GM21576 (cell line): ENCODE data around the gene BTAF1.

ENCODE experiments used
- ATAC-seq: cut with Tn5 transposase; IDR thresholded peaks from one replicate; pipeline ENCODE4 v1.9.1; 2021; ENCODE audit warnings: mild to moderate bottlenecking, moderate library complexity; ENCODE audit not compliant: unreplicated experiment

The BTAF1 gene

DNA sequence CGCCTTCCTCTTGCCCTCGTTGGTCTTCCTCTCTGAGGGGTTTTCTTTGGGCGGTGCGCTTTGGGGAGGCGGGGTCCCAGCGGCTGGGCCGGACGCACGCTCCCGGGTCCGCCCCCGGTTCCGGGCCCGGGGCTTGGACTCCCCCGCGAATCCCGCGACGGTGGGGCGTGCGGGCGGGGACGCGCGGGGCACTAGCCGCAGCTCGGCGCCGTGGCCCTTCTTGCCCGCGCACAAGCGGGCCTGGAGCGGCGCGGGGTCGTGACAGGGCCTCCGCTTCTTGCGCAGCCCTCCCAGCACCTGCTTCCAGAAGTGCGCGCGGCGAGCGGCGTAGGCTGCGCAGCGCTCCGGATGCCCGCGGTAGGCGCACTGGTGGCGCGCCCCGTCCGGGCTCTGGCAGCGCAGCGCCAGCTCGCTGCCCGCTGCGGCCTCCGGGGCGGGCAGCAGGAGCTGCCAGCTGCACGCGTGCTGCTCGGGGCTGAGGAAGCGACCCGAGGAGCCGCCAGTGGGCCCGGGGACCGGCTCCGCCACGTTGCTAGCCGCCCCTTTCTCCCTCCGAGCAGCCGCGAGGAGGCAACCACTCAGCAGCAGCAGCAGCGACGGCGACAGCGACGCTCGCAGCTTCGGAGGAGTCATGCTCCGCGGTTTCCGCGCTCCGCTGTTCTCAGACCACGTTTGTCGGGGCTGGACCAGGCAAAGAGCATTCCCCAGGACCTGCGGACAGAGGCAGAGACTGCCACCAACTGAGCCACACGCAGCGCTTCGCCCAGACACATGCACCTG is 15.0 kb upstream of the BTAF1 start:
- ATAC-seq, result peak; percentile 89

DNA sequence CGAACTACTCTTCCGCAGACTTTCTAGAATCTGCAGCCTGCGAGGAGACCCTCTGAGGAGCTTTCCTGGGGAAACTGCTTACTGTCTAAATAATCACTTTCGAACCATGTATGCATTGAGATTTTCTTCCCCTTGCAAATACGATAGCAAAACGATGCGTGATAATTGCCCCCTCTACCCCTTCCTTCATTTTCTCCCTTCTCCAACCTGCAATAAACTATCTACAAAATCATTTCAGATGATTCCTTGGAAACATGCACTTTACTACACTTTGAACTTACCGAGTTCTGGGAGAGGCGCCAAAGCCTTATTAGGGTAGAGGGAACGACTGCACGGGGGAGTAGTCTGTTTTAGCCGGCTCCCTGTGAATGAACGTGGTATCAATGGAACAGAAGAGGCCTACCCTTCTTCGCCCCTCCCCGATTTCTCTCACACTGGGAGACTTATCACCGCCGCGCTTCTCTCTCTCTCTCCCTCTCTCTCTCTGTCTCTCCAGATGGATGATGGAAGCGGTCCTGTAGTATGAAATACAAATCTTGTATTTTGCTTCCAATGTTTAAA is 14.4 kb upstream of the BTAF1 start, which contains the start of gene FGFBP3:
Gene FGFBP3, minus strand, starts transcription at position 370 of the 561 bp plus-strand sequence. CDS start 517 bp downstream, outside the sequence.
- no peak for ATAC-seq

DNA sequence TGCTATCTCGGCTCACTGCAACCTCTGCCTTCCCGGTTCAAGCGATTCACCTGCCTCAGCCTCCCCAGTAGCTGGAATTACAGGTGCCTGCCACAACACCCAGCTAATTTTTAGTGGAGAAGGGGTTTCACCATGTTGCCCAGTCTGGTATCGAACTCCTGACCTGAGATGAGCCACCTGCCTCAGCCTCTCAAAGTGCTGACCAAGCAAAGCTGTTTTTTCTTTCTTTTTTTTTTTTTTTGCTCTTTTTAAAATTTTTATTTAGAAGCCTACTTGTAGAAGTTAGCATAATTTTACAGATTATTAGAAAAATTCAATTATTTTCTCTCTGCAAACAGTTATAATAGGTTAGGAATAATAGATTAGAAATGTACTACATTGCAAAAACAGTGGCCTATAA is 13.1 kb upstream of the BTAF1 start:
- ATAC-seq, result no peak

- ATAC-seq, result no peak
These were observed 3.9 kb upstream of the BTAF1 start for GRCh38 chr10:91919651-91920050.

DNA sequence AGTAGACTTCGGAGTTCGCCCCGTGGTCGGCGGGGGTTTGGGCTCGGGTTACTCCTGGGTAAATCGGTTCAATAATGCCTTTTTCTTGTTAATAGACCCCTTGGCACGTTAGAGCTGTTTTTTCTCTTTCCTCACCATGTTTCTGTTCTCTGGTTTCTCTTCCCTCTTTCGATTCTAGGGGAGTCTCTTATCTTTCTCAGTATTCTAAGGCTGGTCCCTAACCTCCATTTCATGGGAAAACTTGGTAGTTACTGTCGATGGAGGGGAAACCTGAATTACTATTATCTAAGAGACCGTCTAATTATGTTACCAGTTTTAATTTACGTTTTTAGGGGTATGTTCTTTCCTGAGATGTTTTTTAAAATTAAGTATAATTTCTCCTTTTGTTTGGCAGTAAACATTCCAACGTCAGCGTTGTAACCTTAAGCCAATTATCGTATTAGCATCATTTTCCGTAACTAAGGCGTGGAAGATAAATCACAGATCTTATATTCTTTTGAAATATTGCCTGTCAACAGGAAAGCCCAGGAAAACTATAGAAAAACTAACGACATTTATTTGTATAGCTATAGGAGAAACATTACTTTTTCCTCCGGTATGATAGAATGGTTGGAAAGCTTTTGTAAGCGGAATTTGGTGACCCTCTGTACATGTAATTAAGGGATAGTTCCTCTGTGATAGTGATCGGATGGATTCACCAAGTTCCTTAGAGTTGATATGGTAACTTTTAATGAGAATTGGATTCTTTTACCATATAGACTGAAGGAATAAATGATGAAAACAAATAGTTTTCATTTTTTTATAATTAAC is 847 bp downstream of the BTAF1 start:
- peak; percentile 28 for ATAC-seq

- ATAC-seq, result no peak
These were observed 1.4 kb downstream of the BTAF1 start for GRCh38 chr10:91925022-91925320.

GRCh38 chr10:91930939-91931338 is 7.4 kb downstream of the BTAF1 start:
- ATAC-seq, result no peak

DNA sequence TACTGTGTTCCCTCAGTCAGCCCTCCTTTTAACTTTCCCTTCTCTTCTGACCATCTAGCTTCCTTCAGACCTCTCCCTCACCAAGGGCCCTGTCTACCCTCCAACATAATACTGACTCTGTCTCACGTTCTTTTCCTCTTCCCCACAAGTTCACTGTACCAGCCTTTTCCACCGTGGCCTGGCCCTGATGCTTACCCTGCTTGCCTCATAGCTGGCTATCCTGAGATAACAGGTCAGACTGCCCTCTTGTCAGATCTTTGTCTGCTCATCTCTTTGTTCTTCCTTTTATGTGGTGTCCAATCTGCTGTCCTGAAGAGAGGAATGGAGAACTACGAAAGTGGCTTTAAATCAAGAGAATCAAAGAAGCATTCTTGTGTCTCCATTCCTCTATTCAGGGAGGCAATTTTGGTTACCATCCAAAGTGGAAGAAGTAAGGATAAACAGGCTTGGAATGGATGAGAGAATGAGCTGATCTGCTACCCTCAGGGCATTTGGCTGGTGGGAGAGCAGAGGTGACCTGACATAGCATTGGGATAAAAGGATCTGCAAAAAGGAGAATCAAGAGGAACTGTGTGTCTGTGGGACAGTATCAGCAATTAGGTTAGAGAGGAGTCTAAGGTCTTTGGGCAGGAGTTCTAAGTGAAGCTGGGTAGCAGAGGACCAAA is 8.1 kb downstream of the BTAF1 start:
- no peak for ATAC-seq

GRCh38 chr10:91932737-91933136 is 9.2 kb downstream of the BTAF1 start:
- ATAC-seq, result no peak

- ATAC-seq, result no peak
These were observed 12.3 kb downstream of the BTAF1 start for GRCh38 chr10:91935886-91936285.

DNA sequence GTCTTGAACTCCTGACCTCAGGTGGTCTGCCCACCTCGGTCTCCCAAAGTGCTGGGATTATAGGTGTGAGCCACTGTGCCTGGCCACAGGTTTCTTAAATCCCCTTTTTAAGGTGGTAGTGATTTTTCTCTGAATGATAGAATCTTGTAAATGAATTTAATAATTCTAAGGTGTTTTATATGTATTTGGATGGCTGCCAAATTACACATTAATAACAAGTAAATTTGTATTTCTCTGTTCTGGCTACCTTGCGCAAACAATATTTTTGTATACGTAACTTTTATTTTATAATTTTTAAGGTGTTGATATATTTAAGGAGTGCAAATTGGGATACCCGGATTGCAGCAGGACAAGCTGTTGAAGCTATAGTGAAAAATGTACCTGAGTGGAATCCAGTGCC is 16.1 kb downstream of the BTAF1 start:
- no peak for ATAC-seq

DNA sequence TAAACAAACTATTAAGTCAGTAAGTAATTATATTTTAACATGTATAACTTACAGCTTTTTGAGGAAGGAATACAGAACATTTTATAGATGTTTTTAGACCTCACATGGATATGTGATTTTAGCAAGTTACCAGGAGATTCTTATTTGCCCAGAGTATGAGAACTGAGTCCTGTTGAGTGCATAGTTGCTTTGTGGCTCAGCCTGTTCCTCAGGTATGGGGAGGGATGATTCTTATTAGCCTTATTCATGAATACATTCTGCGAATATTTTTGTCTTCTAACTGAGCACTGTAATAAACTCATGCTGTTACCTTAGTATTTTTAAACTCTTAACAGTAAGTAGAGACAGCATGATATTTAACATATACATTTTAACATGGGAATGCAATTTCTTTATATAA is 17.9 kb downstream of the BTAF1 start:
- ATAC-seq, result no peak

GRCh38 chr10:91944880-91945630 is 21.5 kb downstream of the BTAF1 start:
- no peak for ATAC-seq

- no peak for ATAC-seq
These were observed 30.1 kb downstream of the BTAF1 start for GRCh38 chr10:91953600-91954160.

DNA sequence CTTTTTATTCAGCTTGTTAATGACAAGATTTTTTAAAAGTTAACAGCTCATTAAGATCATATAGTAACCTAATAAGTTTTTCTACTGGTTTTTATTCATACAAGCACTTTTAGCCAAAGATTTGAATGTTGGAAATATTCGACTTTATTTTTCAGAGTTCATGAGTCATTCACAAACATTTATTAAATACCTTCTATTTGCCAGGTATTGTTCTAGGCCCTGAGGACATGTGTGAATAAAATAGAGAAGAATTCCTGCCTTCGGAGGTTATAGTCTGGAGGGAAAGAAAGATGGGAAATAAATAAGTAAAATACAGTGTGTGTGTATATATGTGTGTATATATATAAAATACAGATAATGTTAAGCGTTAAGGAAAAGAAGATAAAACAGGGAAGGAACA is 31.5 kb downstream of the BTAF1 start:
- no peak for ATAC-seq

DNA sequence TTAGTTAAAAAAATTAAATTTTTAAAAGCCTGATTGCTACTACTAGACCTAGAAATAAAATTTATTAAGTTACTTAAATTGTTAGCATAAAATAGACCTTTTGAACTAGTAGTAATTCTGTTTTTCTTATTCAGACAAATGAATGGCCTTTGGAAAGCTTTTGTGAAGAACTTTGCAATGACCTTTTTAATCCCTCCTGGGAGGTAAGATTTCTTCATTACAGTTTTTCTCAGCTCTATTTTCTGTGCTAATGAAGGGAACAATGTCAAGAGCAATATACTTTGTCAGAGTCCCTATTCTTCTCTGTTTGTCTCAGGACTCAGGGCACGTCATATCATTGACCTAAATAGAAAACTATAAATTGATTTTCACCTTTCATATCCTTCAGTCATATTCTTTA is 33.5 kb downstream of the BTAF1 start:
- no peak for ATAC-seq

DNA sequence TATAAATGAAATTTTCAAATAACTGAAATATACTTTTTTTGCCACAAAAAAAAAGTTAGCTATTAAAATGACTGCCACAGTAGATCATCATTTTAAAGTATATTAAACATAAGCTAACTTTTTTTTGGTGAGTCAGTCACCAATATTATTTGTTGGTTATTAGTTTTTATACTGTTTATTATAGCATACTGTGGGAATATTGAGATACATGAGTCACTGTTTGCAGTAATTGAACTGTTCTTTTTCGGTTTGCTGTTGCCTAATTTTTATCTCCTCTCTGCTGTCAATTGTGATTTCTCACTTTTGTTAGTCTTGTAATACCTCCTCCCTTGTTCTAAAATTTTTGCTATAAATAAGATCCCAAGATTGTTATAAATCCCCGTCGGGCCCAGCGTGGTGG is 45.7 kb downstream of the BTAF1 start:
- ATAC-seq, result no peak

- no peak for ATAC-seq
These were observed 51.4 kb downstream of the BTAF1 start for GRCh38 chr10:91974960-91975359.

DNA sequence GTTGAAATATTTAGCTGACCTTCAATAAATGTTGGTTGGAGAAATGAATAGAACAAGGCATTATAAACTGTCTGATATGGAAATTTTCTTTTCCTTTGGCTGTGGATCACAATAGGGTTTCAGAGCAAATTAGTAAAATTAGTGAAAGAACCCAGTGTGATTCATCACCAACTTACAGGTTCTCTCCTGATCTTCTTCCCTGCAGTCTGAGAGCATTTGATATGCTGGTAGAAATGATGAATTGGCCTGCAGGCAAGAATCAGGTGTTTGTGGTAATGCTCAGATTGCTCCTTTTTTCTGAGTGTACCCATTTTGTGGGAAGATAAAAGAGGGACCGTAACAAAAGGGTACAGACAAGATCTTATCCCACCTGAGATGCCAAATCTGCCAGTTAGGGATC is 51.9 kb downstream of the BTAF1 start:
- ATAC-seq, result no peak

DNA sequence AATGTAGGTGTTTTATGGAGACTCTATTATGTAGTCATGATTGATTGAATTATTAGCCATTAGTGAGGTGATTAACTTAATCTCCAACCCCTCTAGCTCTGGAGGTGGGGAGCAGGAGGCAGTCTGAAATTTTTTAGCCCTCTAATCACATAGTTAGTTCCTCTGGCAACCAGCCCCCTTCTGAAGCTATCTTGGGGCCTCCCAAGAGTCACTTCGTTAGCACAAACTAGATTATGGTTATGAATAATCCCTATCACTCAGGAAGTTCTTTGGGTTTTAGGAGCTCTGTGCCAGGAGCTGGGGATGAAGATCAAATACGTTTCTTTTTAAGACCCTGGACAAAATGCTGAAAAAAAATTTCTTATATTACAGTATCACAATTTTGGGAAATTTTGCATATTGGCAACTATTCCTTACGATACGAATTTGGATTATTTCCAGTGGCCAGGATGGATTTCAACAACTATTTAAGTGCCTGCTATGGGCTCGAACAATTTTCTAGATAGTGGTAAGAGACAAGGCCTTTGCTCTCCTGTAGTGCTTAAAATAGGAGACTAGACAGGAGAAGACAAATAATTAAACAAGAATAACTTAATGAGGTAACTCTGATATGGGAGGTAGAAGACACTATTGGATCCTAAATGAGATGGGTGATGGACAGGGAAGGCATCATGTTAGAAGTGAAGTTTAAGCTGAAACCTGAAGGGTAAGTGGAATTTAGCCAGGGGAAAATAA is 52.9 kb downstream of the BTAF1 start:
- no peak for ATAC-seq
